ENCODE results near the gene ATP5MC2.

- TF ChIP-seq CTCF (IDR thresholded peaks at IDR 0.05 in 2 of 3, conservative IDR thresholded peaks at IDR 0.05 in 1 of 3; ENCODE audit: control insufficient read depth in 2 of 3, extremely low read depth in 1 of 3, insufficient read depth in 1 of 3, low read depth in 3 of 3, low read length in 3 of 3) (no peak), NFIC (IDR thresholded peaks at IDR 0.05; ENCODE audit: low read depth, low read length) (no peak), NKRF (conservative IDR thresholded peaks at IDR 0.05) (no peak), SIX5 (IDR thresholded peaks at IDR 0.05; ENCODE audit: low read depth, low read length, severe bottlenecking) (no peak)
These were observed 15.8 kb downstream of the ATP5MC2 start for GRCh38 chr12:53660041-53660440.
